ENCODE data around the gene HSPG2. TPM values are rescaled to one million over a fixed set of nuclear protein-coding genes. Genes with fewer than 3 reads are reported as not detected.

HSPG2 gene
- total RNA-seq, 1 donor from 2014 or later = 3.7 TPM

DNA sequence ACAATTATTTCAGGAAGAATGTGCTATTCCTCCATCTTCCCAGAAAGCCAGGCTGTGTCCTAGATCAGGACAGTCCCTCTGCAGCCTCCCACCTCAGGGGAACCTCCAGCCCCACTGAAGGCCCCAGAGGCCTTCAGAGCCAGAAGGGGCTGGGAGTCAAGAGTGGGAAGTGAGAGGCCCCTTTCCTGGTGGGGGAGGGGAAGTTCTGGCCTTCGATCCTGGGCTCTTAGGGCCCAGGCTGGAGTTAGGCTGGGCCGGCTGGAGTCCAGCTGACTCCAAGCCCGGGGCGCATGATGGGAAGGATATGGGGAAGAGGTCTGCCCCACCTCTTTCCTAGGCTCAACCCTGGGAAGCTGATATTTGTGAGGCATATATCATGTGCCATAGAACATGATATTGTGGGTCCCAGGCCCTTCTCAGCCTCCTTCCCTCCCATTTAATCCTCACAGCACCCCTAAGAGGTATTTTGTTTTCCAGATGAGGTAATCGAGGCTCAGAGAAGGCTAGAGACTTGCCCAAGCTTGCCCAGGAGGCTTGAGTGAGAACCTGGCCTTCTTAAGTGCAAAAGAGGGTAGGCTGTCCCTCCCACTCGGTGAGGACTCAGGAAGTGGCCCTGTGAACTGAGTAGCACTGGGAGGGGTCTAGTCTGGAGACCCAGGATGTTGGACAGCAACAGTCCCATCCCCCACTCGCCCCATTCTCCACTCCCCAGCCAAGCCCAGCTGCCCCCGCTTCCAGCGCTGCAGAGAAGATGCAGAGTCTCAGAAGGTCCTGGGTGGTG is 18.6 kb upstream of the HSPG2 start:
- no peak for DNase-seq

GRCh38 chr1:21955058-21955457 is 17.9 kb upstream of the HSPG2 start:
- DNase-seq = no peak

GRCh38 chr1:21952786-21953520 is 15.8 kb upstream of the HSPG2 start:
- no peak for DNase-seq

DNA sequence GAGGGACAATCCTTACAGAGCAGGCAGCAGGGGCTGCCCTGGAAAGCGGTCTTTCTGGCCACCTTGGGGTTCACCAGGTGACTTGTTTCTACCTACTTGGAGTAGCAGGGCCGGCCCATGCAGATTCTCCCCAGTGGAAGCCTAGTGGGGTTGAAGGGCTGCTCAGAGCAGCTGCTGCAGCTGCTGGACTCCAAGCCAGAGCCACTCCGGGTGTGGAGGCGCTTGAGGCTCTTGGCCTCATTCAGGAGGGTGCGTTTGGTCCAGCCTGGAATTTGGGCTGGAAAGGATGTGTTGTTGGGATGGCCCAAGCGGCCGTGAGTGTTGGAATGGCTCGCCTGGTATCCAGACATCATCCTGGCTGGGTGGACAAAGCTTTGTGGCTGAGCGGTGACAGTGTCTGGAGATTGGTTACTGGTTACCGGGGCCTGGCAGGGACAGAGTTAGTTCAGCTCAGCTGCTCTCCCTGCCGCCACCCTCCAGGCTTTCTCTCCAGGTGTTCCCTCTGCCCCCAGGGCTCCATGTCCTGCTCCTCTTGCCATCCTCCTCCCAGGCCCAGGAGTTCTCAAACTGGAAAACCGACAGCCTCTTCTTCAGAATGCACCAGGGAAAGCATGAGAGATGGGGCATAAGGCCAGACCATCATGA is 14.2 kb upstream of the HSPG2 start:
- DNase-seq = no peak

DNA sequence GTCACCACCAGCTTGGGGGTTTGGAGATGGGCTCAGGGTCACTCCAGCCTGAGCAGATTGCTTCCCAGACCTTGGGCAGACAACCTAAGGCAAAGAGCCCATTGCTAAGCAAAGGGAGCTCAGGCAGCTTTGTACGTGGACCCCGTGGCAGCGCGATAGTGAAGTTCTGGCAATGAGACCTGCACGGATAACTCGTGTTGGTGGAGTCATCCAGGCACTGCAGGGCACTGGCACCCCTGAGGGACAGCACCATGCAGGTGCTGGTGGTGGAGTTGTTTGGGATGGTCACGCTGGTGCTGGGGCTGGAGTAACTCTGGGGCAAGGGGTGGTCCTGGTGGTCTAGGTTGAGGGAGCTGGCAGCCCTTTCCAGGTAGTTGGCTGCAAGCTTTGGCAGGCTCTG is 13.6 kb upstream of the HSPG2 start:
- no peak for DNase-seq

GRCh38 chr1:21946836-21947587 is 9.9 kb upstream of the HSPG2 start:
- no peak for DNase-seq

GRCh38 chr1:21944733-21945073 is 7.6 kb upstream of the HSPG2 start:
- DNase-seq = no peak

DNA sequence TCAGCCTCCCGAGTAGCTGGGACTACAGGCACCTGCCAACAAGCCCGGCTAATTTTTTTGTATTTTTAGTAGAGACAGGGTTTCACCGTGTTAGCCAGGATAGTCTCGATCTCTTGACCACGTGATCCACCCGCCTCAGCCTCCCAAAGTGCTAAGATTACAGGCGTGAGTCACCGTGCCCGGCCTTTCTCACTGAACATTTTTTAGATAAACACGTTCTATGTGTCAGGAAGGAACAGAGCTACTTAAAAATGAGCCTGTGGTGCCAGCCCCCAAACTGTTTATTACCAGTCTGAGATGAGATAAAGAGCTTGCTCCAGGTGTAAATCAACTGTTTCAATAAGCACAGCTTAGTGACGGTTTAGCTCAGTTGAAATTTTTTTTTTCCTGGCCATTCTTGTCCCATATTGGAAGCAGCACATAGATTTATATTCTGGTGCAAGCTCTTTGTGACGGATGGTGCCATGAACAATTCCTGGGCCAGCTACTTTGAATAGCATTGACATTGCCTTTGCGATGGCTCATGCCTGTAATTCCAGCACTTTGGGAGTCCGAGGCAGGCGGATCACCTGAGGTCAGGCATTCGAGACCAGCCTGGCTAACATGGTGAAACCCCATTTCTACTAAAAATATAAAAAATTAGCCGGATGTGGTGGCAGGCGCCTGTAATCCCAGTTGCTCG is 6.0 kb upstream of the HSPG2 start:
- peak; percentile 12 for DNase-seq

DNA sequence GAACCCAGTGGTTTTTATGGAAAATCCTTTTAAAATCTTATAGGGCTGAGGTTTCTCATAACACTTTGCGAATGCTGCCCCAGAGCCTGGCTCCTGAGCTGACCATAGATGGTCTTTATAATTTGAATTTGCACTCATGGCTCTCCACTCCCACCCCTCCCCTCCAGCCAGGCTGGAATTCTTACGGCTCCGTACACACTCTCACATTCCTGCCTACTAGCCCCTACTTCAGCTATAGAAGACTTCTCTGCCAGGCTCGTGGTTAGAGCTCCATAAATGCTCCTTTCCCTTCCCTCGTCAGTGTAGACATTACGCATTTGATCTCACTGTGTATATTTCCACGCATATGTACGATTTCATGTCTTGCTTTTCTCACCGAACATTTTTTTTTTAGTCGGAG is 5.4 kb upstream of the HSPG2 start:
- no peak for DNase-seq

DNA sequence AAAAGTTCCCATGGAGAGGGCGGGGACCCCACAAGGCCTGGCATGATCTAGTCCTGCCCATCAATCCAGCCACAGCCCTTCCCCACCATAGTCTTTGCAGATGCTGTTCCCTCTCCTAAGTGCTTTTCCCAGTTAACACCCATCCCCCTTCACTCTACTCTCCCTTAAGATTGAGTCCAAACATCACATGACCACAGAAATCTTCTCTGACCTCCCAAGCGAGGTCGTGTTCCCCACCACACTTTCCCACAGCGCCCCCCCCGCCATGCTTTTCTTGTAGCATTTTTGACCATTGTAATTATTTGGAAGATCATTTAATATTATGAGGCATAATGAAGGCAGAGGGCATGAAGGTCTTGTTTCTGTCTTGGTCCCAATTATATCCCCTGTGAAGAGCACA is 4.3 kb upstream of the HSPG2 start:
- DNase-seq = no peak

DNA sequence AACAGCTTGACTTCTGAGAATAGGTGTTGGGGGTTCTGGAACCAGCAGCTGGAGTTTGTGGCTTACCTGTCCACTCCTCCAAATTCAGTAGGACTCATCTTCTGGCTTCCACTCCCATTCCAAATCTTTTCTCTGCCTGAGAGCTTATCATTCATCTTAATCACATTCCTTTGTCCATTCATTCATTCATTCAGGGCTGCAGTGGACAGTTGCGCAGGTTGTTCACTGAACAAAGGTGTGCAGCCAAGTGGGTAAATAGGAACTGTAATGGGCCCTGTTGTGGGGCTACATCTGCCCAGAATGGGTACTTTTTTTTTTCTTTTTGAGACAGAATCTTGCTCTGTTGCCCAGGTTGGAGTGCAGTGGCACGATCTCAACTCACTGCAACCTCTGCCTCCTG is 3.4 kb upstream of the HSPG2 start:
- no peak for DNase-seq

DNA sequence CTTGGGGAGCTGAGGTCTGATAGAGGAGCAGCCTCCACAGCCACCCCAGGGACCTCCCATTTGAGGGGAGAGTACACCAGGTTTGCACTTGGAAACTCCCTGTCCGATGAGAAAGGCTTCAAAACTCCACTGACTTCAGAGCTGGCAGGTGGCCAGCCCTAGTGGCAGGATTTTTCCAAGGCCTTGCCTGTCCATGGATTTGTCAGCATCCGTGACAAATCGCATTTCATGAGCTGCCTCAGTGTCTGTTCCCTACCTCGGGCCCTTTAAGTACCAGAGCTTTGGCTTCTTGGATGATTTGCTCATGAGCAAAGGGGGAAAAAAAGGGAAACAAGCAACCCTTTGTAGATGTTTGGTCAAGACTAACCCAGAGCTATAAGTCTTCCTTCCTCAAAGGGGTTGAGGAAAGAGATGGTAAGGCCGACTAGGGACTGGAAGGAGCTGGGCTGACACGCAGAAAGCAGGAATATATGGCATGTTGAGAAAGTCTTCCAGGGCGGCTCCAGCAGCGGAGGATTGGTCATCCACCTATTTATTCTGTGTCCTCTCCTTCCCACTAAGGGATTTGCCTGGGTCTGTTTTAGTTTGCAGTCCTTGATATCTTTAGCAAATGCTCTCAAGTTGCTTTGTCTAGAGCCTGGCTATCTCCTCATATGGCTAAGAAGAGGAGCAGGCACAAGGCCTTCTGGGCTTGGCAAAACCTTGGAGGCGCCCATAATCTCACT is 2.7 kb upstream of the HSPG2 start:
- peak; percentile 55 for DNase-seq

GRCh38 chr1:21938732-21939538 is 1.8 kb upstream of the HSPG2 start:
- DNase-seq = no peak

- peak; percentile 78 for DNase-seq
Measured at GRCh38 chr1:21937372-21938121, 437 bp upstream of the HSPG2 start.

- DNase-seq = no peak
Measured at GRCh38 chr1:21936366-21937031, 611 bp downstream of the HSPG2 start.

GRCh38 chr1:21935891-21936365 is 1.2 kb downstream of the HSPG2 start:
- no peak for DNase-seq

- DNase-seq = no peak
Measured at GRCh38 chr1:21935393-21935804, 1.7 kb downstream of the HSPG2 start.

DNA sequence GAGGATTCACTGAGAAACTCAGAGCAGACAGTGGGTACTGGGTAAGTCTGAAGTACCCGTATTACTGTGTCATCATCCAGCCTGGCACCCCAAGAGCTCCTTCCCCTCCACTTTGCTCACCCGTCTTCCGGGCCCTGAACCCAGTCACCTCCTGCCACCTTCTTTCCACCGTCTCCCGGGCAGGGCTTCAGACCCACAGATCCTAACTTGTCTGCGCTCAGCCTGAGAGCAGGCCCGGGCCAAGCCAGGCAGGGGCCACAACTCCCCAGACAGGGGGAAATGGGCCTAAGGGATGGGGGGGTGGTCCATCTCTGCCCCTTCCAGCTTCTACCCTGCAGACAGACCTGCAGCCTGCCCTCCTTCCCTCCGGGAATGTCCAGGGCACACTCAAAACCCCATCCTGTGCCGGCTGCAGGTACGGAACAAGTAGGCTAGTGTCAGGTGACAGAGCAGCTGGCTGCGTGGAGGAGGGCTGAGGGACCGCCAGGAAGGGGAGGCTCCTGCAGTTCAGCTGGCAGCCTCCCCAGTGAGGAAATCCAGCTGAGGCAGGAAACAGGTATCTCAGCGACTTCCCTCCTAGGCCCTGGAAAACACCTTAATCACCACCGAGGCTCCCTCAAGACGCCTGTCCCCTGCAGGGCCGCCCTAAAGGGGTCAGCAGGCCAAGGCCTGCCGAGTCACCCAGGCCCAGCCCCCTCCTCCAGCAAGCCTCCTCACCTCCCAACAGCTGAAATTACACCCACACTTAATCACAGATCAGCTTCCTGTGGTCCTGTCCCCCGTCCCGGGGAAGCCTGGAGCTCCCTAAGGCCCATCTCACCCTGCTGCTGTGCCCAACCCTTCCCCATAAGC is 3.5 kb downstream of the HSPG2 start:
- DNase-seq = no peak
